Stimulated activated CD4-positive, alpha-beta T cell treated with anti-CD3 and anti-CD28 coated beads, TNF-alpha, amount 100 ng/mL, for 4 hours (primary cell): ENCODE results near the gene PFDN6.
A peak's percentile ranks its signal among the peaks of the same experiment; 100 is the strongest.
"Not testable (repeated sequence)": the region's sequence is repeated elsewhere in the genome, so short reads cannot be mapped to it uniquely, and the experiment has no call there.

ENCODE experiments used
- DNase-seq, 3 experiments: peaks; one replicate each; pipeline ENCODE4 v3.0.0-alpha.2; 2020; ENCODE audit warnings: low read depth in 3 of 3

The PFDN6 gene

GRCh38 chr6:33288921-33289783 is at the start of gene PFDN6, which contains the start of gene WDR46:
Gene PFDN6, plus strand, starts transcription at chr6:33289601. Its CDS starts 256 bp downstream, at chr6:33289857.
Gene WDR46, minus strand, starts transcription at chr6:33289239. Its CDS starts 69 bp downstream, at chr6:33289170.
- peak; percentile 46 to 67 (median 66) for DNase-seq

DNA sequence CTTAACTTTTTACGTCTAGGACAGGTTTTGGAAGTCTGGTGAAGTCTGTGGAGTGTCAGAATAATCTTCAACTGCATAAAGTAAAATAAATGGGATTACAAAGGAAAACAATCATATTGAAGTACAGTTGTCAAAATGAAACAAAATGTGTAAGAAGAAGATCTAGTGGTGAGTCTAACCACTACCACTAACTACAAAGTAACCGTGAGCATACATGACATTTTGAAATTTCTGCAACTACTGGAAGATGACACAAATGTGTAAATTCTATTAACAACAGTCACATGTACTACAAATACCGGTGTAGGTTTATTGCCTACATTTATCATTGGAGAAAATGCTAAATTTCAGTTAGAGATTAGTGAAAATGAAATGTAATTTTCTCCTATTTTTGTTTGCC is 47.4 kb upstream of the PFDN6 start:
- no peak for DNase-seq

DNA sequence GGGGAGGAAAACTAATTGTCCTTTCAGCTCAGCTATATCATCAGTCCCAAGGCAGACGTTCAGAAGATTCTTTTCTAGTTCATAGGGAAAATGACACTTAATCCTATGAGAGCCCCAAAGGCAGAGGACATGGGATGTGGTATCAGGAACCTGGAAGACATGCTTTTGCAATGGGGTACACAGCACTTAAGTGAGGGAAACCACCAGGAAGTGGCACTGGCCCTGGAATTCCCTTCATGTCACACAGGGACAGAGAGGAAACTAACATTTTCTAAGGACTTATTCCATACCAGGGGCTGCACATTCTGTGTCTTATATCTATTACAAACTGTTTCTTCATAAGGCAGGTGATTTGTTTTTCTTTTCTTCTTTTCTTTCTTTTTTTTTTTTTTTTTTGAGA is 45.9 kb upstream of the PFDN6 start:
- DNase-seq = no peak

GRCh38 chr6:33247977-33248642 is 41.3 kb upstream of the PFDN6 start:
- peak; percentile 87 to 90 (median 87) for DNase-seq

- peak in 1 of 3 experiments; percentile 11 for DNase-seq
Measured at GRCh38 chr6:33248643-33248931, 40.8 kb upstream of the PFDN6 start.

GRCh38 chr6:33248932-33249731 is 40.3 kb upstream of the PFDN6 start:
- peak; percentile 85 to 90 (median 85) for DNase-seq

- DNase-seq = peak in 1 of 3 experiments; percentile 12
Measured at GRCh38 chr6:33249732-33250630, 39.4 kb upstream of the PFDN6 start.

GRCh38 chr6:33250731-33251130 is 38.7 kb upstream of the PFDN6 start:
- DNase-seq = no peak

DNA sequence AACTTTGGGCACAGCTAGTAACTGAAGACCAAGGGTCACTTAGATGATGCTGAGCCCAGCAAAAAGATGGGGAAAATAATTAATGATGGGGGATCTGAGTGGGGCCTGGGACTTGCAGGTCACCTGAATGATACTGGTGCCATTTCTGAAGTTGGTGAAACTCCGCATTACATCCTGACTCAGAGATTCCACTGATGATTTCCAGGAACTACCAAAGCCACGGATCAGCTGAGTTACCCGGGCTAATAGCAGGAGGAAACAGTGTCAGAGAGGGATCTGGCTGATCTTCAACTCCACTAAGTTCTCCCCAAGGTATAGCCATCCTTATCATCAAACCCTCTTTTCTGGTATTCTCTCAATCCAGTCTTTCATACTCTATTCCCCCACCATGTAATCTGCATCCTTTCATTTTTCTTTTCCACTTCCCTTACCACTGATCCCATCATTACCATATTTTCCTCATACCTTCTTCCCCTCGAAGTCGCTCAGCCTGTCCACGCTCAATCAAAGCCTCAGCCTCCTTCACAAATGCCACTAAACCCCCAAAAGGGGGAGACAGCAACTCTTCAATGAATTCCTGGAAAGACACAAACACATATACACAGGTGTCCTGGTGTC is 37.9 kb upstream of the PFDN6 start:
- DNase-seq = no peak

DNA sequence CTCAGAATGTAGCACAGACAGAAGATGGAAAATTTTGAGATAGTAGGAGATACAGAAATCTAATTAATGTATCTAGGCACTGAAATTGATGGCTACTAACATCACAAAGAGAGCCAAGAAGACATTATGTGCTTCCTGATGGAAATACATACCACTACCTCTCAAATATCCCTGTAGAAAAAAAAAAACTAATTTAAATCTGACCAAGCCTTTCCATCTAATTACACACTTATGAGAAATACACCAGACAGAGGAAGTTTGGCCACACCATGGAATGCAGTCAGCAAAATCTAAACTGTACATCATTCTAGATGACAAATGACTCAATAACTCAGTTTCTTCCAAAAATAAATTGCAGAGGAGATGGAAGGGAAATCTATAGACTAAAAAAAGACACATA is 36.6 kb upstream of the PFDN6 start:
- DNase-seq = no peak

GRCh38 chr6:33254591-33254990 is 34.8 kb upstream of the PFDN6 start:
- DNase-seq = no peak

DNA sequence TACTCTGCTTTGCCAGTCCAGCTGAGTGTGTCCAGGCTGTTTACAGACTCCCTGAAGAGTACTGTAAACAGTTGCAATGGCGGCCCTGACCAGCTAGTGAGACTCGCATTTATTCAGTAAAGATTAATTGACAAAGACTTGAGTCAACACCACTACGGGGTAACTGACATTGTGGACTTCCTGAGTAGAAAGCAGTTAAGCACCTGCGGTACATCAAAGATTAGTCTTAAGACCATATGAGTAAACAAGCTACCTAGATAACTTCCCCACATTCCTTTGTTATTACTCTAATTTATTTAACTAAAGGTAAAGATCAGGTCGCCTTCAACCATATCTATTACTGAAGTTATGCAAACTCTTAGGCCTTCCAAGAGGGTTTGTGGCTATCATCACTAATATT is 30.4 kb upstream of the PFDN6 start:
- no peak for DNase-seq

DNA sequence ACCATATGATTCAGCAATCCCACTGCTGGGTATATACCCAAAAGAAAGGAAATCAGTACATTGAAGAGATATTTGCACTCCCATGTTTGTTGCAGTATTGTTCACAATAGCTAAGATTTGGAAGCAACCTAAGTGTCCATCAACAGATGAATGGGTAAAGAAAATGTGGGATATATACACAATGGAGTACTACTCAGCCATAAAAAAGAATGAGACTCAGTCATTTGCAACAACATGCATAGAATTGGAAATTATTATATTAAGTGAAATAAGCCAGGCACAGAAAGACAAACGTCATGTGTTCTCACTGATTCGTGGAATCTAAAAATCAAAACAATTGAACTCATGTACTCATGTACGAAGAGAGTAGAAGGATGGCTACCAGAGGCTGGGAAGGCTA is 26.9 kb upstream of the PFDN6 start:
- not testable (repeated sequence) for DNase-seq

GRCh38 chr6:33264015-33264414 is 25.4 kb upstream of the PFDN6 start:
- no peak for DNase-seq

DNA sequence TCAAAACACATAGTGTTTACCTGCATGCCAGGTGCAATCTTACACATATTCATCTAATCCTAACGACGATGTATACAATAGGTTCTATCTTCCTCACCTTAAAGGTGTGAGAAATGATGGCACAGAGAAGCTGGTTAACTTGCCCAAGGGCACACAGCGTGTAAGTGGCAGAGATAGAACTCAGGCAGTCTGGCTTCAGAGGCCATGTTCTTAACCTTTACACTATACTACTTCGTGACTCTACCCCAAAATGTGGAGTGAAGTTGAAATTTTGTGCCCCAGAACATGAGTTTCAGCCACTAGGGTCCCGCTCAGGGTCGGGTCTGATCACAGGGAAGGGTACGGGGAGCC is 18.3 kb upstream of the PFDN6 start:
- DNase-seq = no peak

DNA sequence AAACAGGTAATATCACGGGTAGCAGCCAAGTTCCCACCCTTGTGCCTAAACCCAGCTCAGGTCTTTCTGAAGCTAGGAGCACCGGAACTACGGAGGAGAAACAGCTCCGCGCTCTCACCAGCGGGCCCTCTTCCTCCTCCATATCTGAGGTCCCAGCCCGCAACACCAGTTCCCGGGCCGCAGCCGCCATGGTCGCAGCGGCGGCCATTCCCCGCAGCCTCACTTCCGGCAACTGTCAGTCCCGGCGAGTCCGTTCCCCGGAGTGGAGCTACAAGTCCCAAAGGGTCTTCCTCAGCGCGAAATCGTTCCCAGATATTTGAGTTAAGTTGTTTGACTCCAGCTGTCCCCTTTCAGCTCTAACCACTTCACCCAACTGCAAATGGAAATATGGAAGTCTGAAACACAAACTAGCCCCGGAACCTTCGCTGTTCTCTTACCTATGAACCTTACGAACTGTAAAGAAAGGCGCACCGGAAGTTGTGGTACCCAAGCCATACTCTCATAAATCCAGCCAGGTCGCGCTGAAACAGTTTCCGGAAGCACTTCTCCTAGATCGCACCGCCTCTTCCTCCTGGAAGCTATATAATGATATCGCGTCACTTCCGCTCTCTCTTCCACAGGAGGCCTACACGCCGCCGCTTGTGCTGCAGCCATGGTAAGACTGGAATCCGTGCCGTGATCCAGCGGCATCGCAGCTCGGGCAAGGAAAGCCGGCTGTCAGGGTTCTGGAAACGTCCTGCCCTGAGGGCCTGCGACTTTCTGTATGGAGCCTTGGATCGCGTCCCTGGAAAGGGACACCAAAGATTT is 17.7 kb upstream of the PFDN6 start, which contains the start of the genes RPS18 and VPS52:
RPS18 (plus strand) TSS at position 608 of the 807 bp plus-strand sequence; CDS start at position 653, 45 bp downstream.
VPS52 (minus strand) TSS at position 409 of the 807 bp plus-strand sequence; CDS start at position 208, 201 bp downstream.
- peak; percentile 76 to 88 (median 82) for DNase-seq

DNA sequence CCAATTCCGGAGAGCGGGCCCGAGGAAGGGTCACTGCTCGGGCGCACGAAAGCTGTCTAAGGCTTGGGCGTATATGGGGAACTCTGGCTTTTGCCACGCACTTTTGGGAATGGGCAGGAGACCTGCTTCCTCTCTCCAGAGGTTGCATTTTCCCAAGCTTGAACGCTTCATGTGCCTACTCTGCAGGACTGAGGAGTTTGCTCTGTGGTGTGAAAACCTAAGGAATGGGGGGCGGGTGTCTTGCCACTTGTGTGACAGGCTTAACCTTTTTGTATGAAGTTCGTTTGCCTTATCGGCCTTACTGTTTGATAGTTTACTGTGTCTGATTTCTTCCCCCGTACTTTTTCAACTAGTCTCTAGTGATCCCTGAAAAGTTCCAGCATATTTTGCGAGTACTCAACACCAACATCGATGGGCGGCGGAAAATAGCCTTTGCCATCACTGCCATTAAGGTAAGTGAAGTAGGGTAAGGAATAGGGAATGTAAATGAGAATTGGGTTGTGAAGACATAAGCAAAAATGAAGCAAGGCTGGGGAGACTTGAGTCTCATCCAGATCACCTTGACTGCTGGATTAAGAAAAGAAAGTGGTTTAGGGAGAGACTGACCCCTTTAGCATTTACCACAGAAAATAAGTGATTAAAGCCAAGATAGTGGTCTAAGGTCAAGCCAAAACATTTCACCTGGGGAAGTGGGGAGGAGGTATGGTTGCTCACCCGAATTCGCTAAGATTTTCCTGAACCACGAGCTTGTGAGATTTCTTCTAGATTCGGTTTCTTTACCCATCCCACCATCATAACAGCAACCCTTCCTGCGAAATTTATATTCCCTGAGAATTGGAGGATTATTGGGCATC is 16.9 kb upstream of the PFDN6 start:
- DNase-seq = no peak

DNA sequence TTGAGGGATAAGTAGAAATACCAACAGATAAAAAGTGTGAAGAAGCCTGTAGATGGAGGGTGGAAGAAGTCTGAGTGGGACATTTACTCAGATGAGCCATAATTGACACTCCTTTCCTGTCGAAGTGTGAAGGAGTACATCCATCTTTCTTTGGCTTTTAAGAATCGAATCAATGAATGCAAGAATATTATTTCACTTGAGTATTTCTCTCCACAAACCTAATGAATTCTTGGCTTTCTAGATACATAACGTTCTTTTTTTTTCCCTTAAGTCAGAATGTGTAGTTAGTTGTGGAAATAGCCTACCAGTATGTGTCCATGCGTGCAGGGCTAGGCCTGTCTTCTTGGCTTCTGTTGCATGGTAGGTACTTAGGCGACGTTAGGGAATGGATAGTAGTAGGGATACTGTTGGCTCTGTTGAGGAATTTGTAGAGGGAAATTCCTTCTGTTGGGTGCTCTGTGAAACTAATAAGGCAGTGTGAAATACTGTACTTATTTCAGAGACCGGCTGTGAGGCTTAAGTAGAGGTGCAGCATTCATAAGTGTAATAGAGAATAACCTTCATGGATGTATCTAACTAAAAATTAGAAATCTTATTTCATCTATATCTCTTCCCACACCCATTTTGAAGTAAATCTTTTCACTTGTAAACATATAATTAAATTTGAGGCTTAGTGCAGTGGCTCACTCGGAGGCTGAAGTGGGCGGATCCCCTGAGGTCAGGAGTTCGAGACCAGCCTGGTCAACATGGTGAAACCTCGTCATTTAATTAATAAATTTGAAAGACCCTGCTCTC is 16.1 kb upstream of the PFDN6 start:
- DNase-seq = no peak
